ENCODE measurements around the gene TPTE2. TPM values are rescaled to one million over a fixed set of nuclear protein-coding genes. Genes with fewer than 3 reads are reported as not detected.

Gene TPTE2
- total and polyA plus RNA-seq, 2 of the 8 experiments (the other 6 are each of a cell fraction or from before 2014, with no cell fraction given): not detected

DNA sequence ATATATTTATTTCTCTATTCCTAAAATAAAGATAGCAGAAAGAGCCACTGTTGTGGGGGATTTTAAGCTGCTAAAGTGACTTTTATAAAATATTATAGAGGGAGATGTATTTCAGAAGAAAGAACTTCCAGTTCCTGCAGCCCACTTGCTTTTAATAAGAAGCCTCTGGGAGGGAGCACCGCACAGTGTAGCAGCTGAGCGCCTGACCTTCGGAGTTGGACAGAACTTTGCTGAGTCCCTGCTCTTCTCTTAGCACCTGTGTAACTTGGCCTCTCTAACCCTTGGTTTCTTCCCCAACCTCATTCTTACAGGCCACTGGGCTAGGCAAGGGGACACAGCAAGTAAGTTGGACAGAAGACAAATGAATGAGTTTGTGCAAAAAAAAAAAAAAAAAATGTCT, 34.8 kb upstream of the TPTE2 start:
- no peak overlapping the region for H3K4me3 ChIP-seq (ENCODE audit: extremely low read depth in 1 of 4, insufficient read depth in 2 of 4, low read depth in 3 of 4, low read length in 4 of 4)
- H2BK5ac ChIP-seq (ENCODE audit: low read depth, low read length): no peak overlapping the region
- no peak overlapping the region for H2BK120ac ChIP-seq (replicated peaks; ENCODE audit: low read depth, low read length)
- H2AFZ ChIP-seq (ENCODE audit: low read length): no peak overlapping the region
- H3K56ac ChIP-seq (replicated peaks; ENCODE audit: insufficient read length, low read depth, low read length): no peak overlapping the region
- H3K27ac ChIP-seq (ENCODE audit: low read depth, low read length): no peak overlapping the region
- H3K79me1 ChIP-seq (ENCODE audit: low read depth, low read length): no peaks in the 10 kb centered on the region
- H3K4ac ChIP-seq (replicated peaks; ENCODE audit: insufficient read length, low read depth, low read length): no peak overlapping the region
- WGBS, 2 experiments (ENCODE audit: extremely low coverage in 1 of 2, insufficient coverage in 1 of 2, insufficient read length in 1 of 2, insufficient replicate concordance in 2 of 2, low coverage in 1 of 2, low lambda C conversion rate in 2 of 2, missing lambda C conversion rate in 1 of 2): 83% methylated on average over 3 of the region's 3 CpGs; no CpG with 5 or more reads in 1 of the 2 experiments
- no peak overlapping the region for H3K14ac ChIP-seq (ENCODE audit: insufficient read length)
- H3K18ac ChIP-seq (ENCODE audit: extremely low read depth, low read length): no peak overlapping the region
- no peak overlapping the region for H2BK12ac ChIP-seq (ENCODE audit: low read depth, low read length)
- H3K4me2 ChIP-seq (ENCODE audit: insufficient read depth in 1 of 2, low read depth in 2 of 2, low read length in 2 of 2): no peak overlapping the region
- POLR2A ChIA-PET (ENCODE audit: partially characterized antibody): no interaction called here
- H3K79me2 ChIP-seq (ENCODE audit: control insufficient read depth in 1 of 2, insufficient read depth in 2 of 2, low read length in 2 of 2): no peaks in the 10 kb centered on the region
- H2AK5ac ChIP-seq (ENCODE audit: low read depth, low read length): no peak overlapping the region
- H3K36me3 ChIP-seq (ENCODE audit: control insufficient read depth in 2 of 4, insufficient read depth in 4 of 4, low read length in 3 of 4): no peaks in the 10 kb centered on the region; a peak in 1 of 8 replicates
- H2BK15ac ChIP-seq (ENCODE audit: low read length): no peak overlapping the region
- no peak overlapping the region for H4K91ac ChIP-seq (replicated peaks; ENCODE audit: insufficient read length, low read length)
- H3K4me1 ChIP-seq (replicated peaks in 1 of 4; ENCODE audit: control insufficient read depth in 3 of 4, insufficient read depth in 4 of 4, low read length in 3 of 4): no peaks in the 10 kb centered on the region
- H3K27me3 ChIP-seq (replicated peaks in 1 of 4; ENCODE audit: control insufficient read depth in 3 of 4, extremely low read depth in 1 of 4, insufficient read depth in 3 of 4, low read length in 3 of 4): no peaks in the 10 kb centered on the region
- no peaks in the 10 kb centered on the region for H4K20me1 ChIP-seq (replicated peaks in 1 of 2; ENCODE audit: control insufficient read depth in 1 of 2, insufficient read depth in 2 of 2, low read length in 2 of 2)
- H3K23ac ChIP-seq (ENCODE audit: insufficient read length): no peak overlapping the region
- FAIRE-seq (no peak), DNase-seq (ENCODE audit: low read depth in 1 of 2, low spot score in 2 of 2) (no peak)
- no peak overlapping the region for H2BK20ac ChIP-seq (ENCODE audit: low read length)
- TF ChIP-seq TAF7 (optimal IDR thresholded peaks at IDR 0.05; ENCODE audit: borderline replicate concordance, low read depth, low read length): no peak
- TF ChIP-seq USF2 (IDR thresholded peaks at IDR 0.05; ENCODE audit: low read length): no peak
- TF ChIP-seq CHD1 (IDR thresholded peaks at IDR 0.05; ENCODE audit: low read depth, low read length): no peak
- no peak overlapping the region for H4K8ac ChIP-seq (ENCODE audit: extremely low read depth, insufficient read depth, low read length)
- H3K9ac ChIP-seq (replicated peaks in 1 of 4; ENCODE audit: extremely low read depth in 1 of 4, low read depth in 3 of 4, low read length in 3 of 4): no peak overlapping the region
- H4K5ac ChIP-seq (ENCODE audit: insufficient read length, low read depth, low read length): no peak overlapping the region
- H3K9me3 ChIP-seq (ENCODE audit: insufficient read depth in 2 of 2, low read depth in 1 of 2, low read length in 1 of 2): peaks cover 2 to 7% of the 10 kb centered on the region in 2 experiments; a peak in 2 of 4 replicates
- CTCF ChIA-PET (ENCODE audit: partially characterized antibody): no interaction called here
- no peaks in the 10 kb centered on the region for H3K23me2 ChIP-seq (ENCODE audit: low read depth, low read length)

Measured in H1 (cell line).